Stomach smooth muscle (tissue), 2 donors: ENCODE results near the gene DNAJC8.

Source experiments
- H3K27ac ChIP-seq: one replicate; pipeline ENCODE4 v1.7.0; 2013; ENCODE audit warnings: mild to moderate bottlenecking, low read length, inconsistent platforms
- H3K27me3 ChIP-seq, 2 donors: one replicate each; pipeline ENCODE4 v1.7.0; 2013; ENCODE audit warnings: low read length in 2 of 2; ENCODE audit not compliant: insufficient read depth in 2 of 2, control insufficient read depth in 1 of 2
- H3K36me3 ChIP-seq, 2 donors: one replicate each; pipeline ENCODE4 v1.7.0; 2013; ENCODE audit warnings: low read length in 2 of 2; ENCODE audit not compliant: control insufficient read depth in 2 of 2, insufficient read depth in 2 of 2
- H3K4me1 ChIP-seq: one replicate; pipeline ENCODE4 v1.7.0; 2013; ENCODE audit warnings: low read length; ENCODE audit not compliant: control insufficient read depth, insufficient read depth
- H3K4me3 ChIP-seq, 2 donors: one replicate each; pipeline ENCODE4 v1.7.0; 2013; ENCODE audit warnings: low read length in 2 of 2
- H3K9ac ChIP-seq, 2 donors: one replicate each; pipeline ENCODE4 v1.7.0; 2013; ENCODE audit warnings: low read length in 2 of 2, mild to moderate bottlenecking in 1 of 2
- H3K9me3 ChIP-seq, 2 donors: one replicate each; pipeline ENCODE4 v1.7.0; 2013; ENCODE audit warnings: low read length in 2 of 2; ENCODE audit not compliant: control insufficient read depth in 2 of 2
- donor health status: healthy.
- donor health status: Pancreatic carcinoma.

DNAJC8 gene

DNA sequence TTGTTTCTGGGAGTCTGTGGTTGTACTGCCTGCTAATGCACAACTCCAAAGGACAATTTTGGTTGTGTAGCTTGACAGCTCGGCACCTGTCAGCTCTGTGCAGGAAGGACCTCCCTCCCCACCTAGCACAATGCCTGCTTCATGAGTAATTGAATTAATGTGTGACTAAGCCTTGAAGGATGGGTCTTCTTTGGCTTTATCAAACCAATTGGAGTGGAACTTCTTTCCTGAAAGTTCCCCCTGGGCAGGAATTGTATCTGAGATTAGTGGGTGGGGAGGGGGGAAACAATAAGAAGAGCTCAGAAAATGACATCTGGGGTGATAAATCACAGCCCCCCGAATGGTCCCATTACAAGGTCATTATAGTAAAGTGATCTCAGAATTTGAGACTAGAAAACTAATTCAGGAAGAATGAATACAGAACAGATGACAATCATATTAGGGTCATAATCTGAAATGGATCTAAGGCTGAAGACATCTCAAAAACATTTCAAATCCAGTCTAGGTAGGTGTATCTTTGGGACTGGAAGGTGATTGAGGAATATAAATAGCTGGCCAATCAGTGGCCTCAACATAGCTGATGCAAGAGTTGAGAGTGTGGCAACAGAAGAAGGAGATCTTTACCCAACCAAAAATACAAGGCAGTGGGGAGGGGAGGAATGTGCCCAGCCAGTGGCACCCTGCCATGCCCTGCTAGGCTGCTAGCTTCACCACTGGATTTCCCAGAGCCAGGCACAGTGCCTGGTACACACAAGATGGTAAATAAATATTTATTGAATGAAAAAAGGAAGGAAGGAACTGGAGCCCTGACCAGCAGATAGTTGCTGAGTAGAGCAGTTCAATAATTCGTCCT is 16.4 kb upstream of the DNAJC8 start:
- Histone ChIP-seq H3K9me3 (no peaks in the 10 kb centered on the region), H3K27me3 (no peaks in the 10 kb centered on the region), H3K4me3 (peak overlapping the region; percentile 27 to 61), H3K36me3 (no peaks in the 10 kb centered on the region), H3K4me1 (peaks cover 21% of the 10 kb centered on the region), H3K9ac (peak overlapping the region; percentile 47 to 63), H3K27ac (peak overlapping the region; percentile 88)

DNA sequence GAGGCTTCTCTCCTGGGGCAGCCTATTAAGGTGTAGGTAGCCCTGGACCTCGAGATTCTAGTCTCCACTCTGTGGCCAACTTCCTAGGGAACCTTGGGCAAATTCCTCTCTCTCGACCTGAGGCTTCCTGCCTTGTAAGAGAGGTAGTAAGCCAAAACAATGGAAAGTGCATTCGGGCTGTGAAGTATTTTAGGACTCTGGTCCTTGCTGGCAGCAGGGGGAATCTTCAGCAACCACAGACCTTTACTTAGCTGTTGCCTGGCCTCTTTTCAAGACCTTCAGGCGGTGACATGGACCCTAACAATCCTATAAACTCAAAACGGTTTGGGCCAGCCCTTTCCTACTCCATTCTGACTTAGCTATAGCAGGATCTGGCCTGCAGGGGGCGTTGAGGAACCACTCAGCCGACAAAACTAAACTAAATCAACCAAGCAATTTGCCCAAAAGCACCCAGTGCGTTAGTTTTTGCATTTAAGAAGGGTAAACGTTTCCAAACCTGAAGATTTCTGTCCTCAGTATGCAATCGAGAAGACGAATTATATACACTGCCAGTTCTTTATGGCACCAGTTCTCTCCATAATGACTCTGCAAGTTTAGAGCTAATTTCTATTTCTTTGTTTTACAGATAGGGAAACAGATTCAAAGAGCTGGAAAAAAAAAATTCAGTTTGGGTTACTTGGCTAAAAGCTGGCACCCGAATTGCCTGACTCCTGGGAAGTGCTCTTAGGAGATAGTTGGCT is 15.6 kb upstream of the DNAJC8 start:
- H3K36me3 ChIP-seq = no peaks in the 10 kb centered on the region
- peaks cover 21% of the 10 kb centered on the region for H3K4me1 ChIP-seq
- no peaks in the 10 kb centered on the region for H3K9me3 ChIP-seq
- H3K27ac ChIP-seq = peak overlapping the region; percentile 88
- H3K27me3 ChIP-seq = no peaks in the 10 kb centered on the region
- H3K9ac ChIP-seq = peak overlapping the region; percentile 62 to 63
- H3K4me3 ChIP-seq = peak overlapping the region; percentile 27 to 61

DNA sequence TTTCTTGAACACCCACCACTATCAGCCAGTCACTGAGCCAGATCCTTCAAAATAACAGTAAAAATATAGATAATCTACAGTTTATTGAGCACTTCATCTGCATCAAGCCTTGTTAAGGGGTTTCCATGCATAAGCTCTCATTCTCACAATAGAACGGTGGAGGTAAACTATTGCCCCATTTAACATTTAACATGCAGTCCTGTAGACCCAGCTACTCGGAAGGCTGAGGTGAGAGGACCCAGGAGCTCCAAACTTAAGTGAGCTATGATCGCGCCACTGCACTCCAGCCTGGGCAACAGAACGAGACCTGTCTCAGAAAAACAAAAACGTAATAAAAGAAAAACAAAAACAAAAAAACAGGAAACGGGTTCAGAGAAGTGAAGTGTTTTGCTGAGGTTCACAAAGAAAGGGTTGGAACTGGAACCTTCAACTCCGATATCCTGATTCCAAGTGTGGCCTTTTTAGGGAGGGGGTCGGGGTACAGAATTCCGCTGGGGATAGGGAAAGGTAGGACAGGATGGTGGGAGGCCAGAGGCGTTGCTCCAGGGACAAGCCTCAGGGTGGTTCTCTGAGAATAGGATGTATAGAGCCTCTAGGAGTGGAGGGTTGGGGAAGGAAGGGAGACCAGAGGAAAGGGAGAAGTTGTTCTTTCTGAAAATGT is 14.9 kb upstream of the DNAJC8 start:
- peaks cover 21% of the 10 kb centered on the region for H3K4me1 ChIP-seq
- H3K36me3 ChIP-seq = no peaks in the 10 kb centered on the region
- peak overlapping the region; percentile 52 to 71 for H3K4me3 ChIP-seq
- no peaks in the 10 kb centered on the region for H3K27me3 ChIP-seq
- H3K9me3 ChIP-seq = no peaks in the 10 kb centered on the region
- H3K9ac ChIP-seq = peak overlapping the region; percentile 69
- peak overlapping the region; percentile 88 for H3K27ac ChIP-seq

DNA sequence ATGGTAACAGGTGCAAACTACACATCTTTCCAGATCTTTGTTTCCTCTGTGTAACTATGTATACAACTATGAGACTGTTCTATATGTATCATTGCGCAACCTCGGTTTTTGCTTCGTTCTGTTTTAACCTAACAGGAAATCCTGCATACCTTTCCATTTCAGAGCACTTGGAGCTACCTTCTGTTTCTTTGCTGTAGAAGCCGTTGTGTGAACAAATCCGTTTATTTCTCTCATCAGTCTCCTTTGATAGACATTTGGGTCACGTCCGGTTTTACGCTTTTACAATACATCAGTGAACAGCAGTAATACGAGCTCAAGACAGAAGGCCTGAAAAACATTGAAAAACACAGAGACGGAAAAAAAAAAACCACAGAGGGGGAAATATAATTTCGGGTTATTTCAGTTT is 13.6 kb upstream of the DNAJC8 start:
- Histone ChIP-seq H3K9ac (peak overlapping the region in 1 of 2 donors; percentile 67), H3K9me3 (no peaks in the 10 kb centered on the region), H3K4me1 (peaks cover 21% of the 10 kb centered on the region), H3K27me3 (no peaks in the 10 kb centered on the region), H3K4me3 (peak overlapping the region; percentile 68 to 71), H3K27ac (peak overlapping the region; percentile 88), H3K36me3 (no peaks in the 10 kb centered on the region)

DNA sequence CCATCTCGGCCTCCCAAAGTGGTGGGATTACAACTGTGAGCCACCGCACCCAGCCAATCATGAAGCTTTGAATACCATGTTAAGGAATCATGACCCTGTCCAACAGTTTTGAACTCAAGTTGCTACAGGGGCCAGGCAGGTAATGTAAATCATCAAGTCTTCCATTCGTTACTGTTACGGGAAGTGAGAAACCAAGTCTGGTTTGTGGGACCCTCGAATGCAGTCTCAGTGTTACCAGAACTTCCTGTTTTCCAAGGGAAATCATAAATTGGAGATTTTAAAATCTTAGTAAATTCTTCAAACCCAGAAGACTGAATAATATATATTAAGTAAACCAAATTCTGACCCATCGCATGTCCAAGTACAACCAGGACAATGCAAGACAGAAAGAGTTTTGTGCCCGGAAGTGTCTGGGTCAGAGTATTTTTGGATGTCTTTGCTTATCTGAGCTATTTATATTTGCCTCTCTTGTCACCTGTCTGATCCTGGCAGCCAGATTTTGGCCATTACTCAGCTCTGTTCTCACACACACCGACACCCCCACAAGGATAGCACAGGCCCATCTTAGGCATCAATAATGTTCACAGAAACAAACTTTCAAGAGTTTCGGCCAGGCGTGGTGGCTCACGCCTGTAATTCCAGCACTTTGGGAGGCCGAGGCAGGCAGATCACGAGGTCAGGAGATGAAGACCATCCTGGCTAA is 11.9 kb upstream of the DNAJC8 start:
- Histone ChIP-seq H3K27ac (no peak overlapping the region), H3K9me3 (no peaks in the 10 kb centered on the region), H3K4me3 (no peak overlapping the region), H3K4me1 (peaks cover 21% of the 10 kb centered on the region), H3K27me3 (no peaks in the 10 kb centered on the region), H3K9ac (no peak overlapping the region), H3K36me3 (no peaks in the 10 kb centered on the region)

DNA sequence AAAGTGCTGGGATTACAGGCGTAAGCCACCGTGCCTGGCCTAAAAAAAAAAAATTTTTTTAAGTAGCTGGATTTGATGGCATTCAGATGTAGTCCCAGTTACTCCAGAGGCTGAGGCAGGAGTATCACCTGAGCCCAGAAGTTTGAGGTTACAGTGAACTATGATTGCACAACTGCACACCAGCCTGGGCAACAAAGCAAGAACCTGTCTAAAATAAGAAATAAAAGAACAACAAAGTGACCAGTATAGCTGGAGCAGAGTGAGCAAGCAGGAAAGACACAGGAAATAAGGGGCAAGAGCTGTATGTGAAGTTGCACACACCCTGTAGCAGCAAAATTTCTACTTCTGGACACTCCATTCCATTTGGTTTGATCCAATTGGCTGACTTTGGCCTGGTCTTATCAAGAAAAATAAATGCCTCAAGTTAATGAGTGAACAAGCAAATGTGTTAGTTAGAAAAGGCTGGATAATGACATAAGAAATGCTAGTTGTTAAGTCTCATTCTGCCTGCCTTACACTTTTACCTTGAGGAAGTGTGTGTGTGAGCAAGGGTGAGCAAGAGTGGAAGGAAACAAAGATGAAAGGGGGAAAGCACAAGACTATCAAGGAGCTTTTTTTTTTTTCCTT is 11.0 kb upstream of the DNAJC8 start:
- H3K4me1 ChIP-seq = peaks cover 13% of the 10 kb centered on the region
- H3K4me3 ChIP-seq = no peak overlapping the region
- no peak overlapping the region for H3K27ac ChIP-seq
- no peaks in the 10 kb centered on the region for H3K27me3 ChIP-seq
- no peak overlapping the region for H3K9ac ChIP-seq
- H3K9me3 ChIP-seq = no peaks in the 10 kb centered on the region
- no peaks in the 10 kb centered on the region for H3K36me3 ChIP-seq

DNA sequence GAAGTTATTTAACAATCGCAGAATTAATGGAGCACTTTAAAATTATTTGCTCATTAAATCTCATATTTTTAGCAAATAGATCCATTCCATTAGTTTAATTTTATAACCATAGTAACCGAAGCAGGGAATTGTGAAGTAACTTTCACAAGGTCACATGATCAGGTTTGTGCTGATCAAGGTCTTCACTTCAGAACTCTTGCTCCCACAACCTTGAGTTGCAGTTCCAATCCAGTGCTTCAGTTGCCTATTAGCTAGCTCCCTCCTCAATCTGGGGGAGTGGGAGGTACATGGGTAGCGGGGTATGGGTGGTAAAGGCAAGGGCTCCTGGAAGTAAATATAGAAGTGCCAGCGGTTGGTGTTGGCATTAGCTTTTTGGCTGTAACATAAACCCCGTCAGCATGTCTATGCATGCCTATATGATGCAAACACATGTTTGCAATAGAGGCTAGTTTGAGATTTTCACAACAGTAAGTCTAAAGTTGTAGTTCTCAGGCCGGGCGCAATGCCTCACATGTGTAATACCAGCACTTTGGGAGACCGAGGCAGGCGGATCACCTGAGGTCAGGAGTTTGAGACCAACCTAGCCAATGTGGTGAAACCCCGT is 8.9 kb upstream of the DNAJC8 start:
- H3K9ac ChIP-seq = peak overlapping the region in 1 of 2 donors; percentile 13
- peaks cover 4 to 6% of the 10 kb centered on the region in 2 donors for H3K36me3 ChIP-seq
- H3K27me3 ChIP-seq = no peaks in the 10 kb centered on the region
- H3K9me3 ChIP-seq = no peaks in the 10 kb centered on the region
- H3K4me3 ChIP-seq = no peak overlapping the region
- H3K27ac ChIP-seq = no peak overlapping the region
- H3K4me1 ChIP-seq = peaks cover 10% of the 10 kb centered on the region

DNA sequence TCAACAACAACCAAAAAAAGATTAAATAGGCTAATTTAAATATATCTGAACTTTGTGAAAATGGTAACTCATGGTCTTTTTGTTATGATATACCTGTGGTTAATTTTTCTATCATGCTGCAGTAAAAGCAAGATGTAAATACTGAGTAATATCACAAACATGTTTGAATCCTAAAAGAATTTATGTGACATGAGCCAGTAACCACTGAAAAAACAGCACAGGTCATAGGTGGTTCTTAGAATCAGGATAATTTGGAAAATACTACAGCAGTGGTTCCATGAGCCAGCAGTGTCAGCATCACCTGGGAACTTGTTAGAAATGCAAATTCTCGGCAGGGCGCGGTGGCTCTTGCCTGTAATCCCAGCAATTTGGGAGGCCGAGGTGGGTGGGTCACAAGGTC is 7.2 kb upstream of the DNAJC8 start:
- H3K4me1 ChIP-seq = peaks cover 13% of the 10 kb centered on the region
- no peak overlapping the region for H3K4me3 ChIP-seq
- H3K9me3 ChIP-seq = no peaks in the 10 kb centered on the region
- no peak overlapping the region for H3K9ac ChIP-seq
- H3K27me3 ChIP-seq = no peaks in the 10 kb centered on the region
- H3K27ac ChIP-seq = no peak overlapping the region
- peaks cover 4 to 6% of the 10 kb centered on the region in 2 donors for H3K36me3 ChIP-seq

DNA sequence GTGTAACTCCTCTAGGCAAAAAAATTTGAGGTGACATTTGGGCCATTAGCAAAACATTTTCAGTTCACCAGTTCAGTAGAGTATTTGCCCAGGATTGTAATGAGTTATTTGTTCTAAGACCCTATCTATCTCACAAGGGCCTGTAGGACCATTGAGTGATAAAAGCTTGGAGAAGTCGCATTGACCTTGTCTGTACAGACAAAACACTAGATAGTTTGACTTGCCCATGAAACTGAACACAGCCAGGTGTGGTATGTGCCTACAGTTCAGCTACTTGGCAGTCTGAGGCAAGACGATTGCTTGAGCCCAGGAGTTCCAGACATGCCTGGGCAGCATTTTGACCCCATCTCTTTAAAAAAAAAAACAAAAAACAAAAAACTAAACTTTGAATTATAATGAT is 6.2 kb upstream of the DNAJC8 start:
- no peak overlapping the region for H3K27ac ChIP-seq
- H3K4me3 ChIP-seq = no peak overlapping the region
- H3K9me3 ChIP-seq = no peaks in the 10 kb centered on the region
- no peaks in the 10 kb centered on the region for H3K27me3 ChIP-seq
- H3K36me3 ChIP-seq = peaks cover 4 to 6% of the 10 kb centered on the region in 2 donors
- H3K9ac ChIP-seq = no peak overlapping the region
- peaks cover 13% of the 10 kb centered on the region for H3K4me1 ChIP-seq
